Thyroid gland (tissue), 4 donors: ENCODE data around the gene PRKCE. TPM values are rescaled to one million over a fixed set of nuclear protein-coding genes. Genes with fewer than 3 reads are reported as not detected.

Source experiments
- DNase-seq, 2 donors: peaks; one replicate each; pipeline ENCODE4 v3.0.0-alpha.2; 2019
- H3K27ac ChIP-seq, 3 donors: fragments of 200-600 bp; sonication (generic); 1 replicate in 2 of 3; 2 replicates in 1 of 3; pipeline ENCODE4 v1.5.1; 2016 to 2019; ENCODE audit warnings: mild to moderate bottlenecking in 1 of 3, moderate library complexity in 1 of 3
- H3K27me3 ChIP-seq: fragments of 200-600 bp; sonication (generic); one replicate; pipeline ENCODE4 v1.5.1; 2019
- H3K36me3 ChIP-seq, 2 donors: fragments of 200-600 bp; sonication (generic); one replicate each; pipeline ENCODE4 v1.5.1; 2016 to 2019
- H3K4me1 ChIP-seq, 2 donors: fragments of 200-600 bp; sonication (generic); one replicate each; pipeline ENCODE4 v1.5.1; 2017 to 2019
- H3K4me3 ChIP-seq, 3 donors: fragments of 200-600 bp; sonication (generic); replicated peaks in 1 of 3; 1 replicate in 2 of 3; 2 replicates in 1 of 3; pipeline ENCODE4 v1.5.1; 2016; ENCODE audit warnings: mild to moderate bottlenecking in 1 of 3
- H3K9me3 ChIP-seq: fragments of 200-600 bp; sonication (generic); one replicate; pipeline ENCODE4 v1.5.1; 2017
- CTCF ChIP-seq, 6 experiments: fragments of 200-600 bp in 3 of 6; fragments of 450-650 bp in 3 of 6; sonication (generic) in 3 of 6; IDR thresholded peaks; one replicate each; pipeline ENCODE4 v1.5.1; 2016 to 2019; ENCODE audit warnings: antibody characterized with exemption in 6 of 6, mild to moderate bottlenecking in 2 of 6, inconsistent platforms in 1 of 6, moderate library complexity in 1 of 6
- POLR2A ChIP-seq, 2 donors: fragments of 450-650 bp; IDR thresholded peaks; one replicate each; pipeline ENCODE4 v1.6.1; 2017; ENCODE audit warnings: antibody characterized with exemption in 2 of 2, mild to moderate bottlenecking in 2 of 2, moderate library complexity in 1 of 2
- WGBS, 2 donors: methylation state at CpG; one replicate each; pipeline ENCODE4 v1.1.5; 2017; 5-methylcytosine and 5-hydroxymethylcytosine counted together
- intact Hi-C: fragments of 100-400 bp; cut with DNase I; formaldehyde crosslinking; loops from one replicate; pipeline ENCODE4 v1.15.1; 2023
- total RNA-seq, 4 donors: library from RNA; depleted of rRNA; stranded (reverse); fragments of >200 nt; gene quantifications; one replicate each; pipeline ENCODE4 v1.2.3, GENCODE V29; 2016

The PRKCE gene
- total RNA-seq, 4 donors from 2014 or later, result 8.4 to 35.3 (median 15.2) TPM

- no peaks in the 10 kb centered on the region for H3K36me3 ChIP-seq
- H3K27me3 ChIP-seq, result no peaks in the 10 kb centered on the region
- no peak for TF ChIP-seq CTCF (IDR thresholded peaks at IDR 0.05)
- H3K9me3 ChIP-seq, result no peaks in the 10 kb centered on the region
- intact Hi-C loops, result no loop called here
- WGBS, 2 donors, result 78 to 89% methylated on average over 3 of the region's 3 CpGs
- H3K27ac ChIP-seq, result no peak overlapping the region
- no peak for DNase-seq
- no peak overlapping the region for H3K4me3 ChIP-seq
- H3K4me1 ChIP-seq, result no peaks in the 10 kb centered on the region
Measured at GRCh38 chr2:45623098-45623497, 28.4 kb upstream of the PRKCE start.

GRCh38 chr2:45625824-45626223 is 25.7 kb upstream of the PRKCE start:
- intact Hi-C loops, result no loop called here
- TF ChIP-seq POLR2A (IDR thresholded peaks at IDR 0.05), result no peak
- no peak for TF ChIP-seq CTCF (IDR thresholded peaks at IDR 0.05)
- Histone ChIP-seq H3K27ac (no peak overlapping the region), H3K4me1 (no peaks in the 10 kb centered on the region), H3K36me3 (no peaks in the 10 kb centered on the region), H3K9me3 (no peaks in the 10 kb centered on the region), H3K27me3 (no peaks in the 10 kb centered on the region), H3K4me3 (no peak overlapping the region)
- no peak for DNase-seq

DNA sequence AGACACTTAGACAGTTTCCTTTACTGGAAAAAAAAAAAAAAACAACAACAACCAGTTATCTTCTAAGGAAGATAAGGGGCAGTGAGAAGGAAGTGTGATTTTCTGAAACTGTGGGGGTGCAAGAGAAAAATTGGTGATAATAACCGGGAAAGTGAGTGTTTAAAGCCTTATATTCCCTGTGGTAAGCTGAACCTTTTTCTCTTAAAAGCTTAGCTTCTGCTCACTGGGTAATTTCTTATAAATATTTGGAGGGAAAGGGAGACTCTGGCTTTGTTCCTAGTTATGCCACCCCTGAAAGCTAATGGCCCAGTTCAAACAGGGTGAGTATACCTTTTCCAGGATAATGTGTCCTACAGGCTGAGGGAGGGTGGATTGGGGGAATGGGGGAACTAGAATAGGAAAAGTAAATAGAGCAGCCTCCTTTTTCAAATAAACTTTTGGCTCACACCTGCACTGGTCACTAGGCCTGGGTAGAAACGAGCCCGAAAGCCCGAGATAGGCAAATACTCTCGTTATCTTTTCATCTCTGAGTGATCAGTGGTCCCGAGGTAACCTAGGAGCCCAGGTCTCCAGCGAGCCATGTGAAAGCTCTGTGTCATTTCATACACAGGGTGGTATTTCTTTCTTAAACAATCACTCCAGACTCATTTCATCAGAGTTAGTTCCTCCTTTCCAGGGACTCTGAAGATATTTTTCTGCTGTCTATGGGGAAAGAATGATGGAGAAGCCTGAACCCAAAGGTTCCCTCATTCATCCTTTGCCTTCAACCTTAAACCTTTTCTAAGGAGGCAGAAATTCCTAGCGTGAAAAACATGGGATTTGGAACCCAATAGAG is 24.9 kb upstream of the PRKCE start:
- no peak for TF ChIP-seq POLR2A (IDR thresholded peaks at IDR 0.05)
- no peak for TF ChIP-seq CTCF (IDR thresholded peaks at IDR 0.05)
- Histone ChIP-seq H3K36me3 (no peaks in the 10 kb centered on the region), H3K4me3 (no peak overlapping the region), H3K27me3 (no peaks in the 10 kb centered on the region), H3K4me1 (no peaks in the 10 kb centered on the region), H3K27ac (no peak overlapping the region), H3K9me3 (no peaks in the 10 kb centered on the region)
- intact Hi-C loops, result no loop called here
- DNase-seq, result no peak
- 73% methylated on average over 8 of the region's 8 CpGs for WGBS, 2 donors

- Histone ChIP-seq H3K36me3 (no peaks in the 10 kb centered on the region), H3K9me3 (no peaks in the 10 kb centered on the region), H3K4me3 (no peak overlapping the region), H3K4me1 (no peaks in the 10 kb centered on the region), H3K27me3 (no peaks in the 10 kb centered on the region), H3K27ac (no peak overlapping the region)
- TF ChIP-seq CTCF (IDR thresholded peaks at IDR 0.05) (no peak), POLR2A (IDR thresholded peaks at IDR 0.05) (no peak)
- no peak for DNase-seq
- 77 to 93% methylated on average over 1 of the region's 1 CpG for WGBS, 2 donors
- intact Hi-C loops, result no loop called here
Measured at GRCh38 chr2:45627911-45628310, 23.6 kb upstream of the PRKCE start.

GRCh38 chr2:45629971-45630370 is 21.5 kb upstream of the PRKCE start:
- 93 to 100% methylated on average over 1 of the region's 1 CpG for WGBS, 2 donors
- intact Hi-C loops, result no loop called here

More at GRCh38 chr2:45629971-45630370, 21.5 kb upstream of the PRKCE start:
- Histone ChIP-seq H3K36me3 (no peaks in the 10 kb centered on the region), H3K4me1 (no peaks in the 10 kb centered on the region), H3K27me3 (no peaks in the 10 kb centered on the region), H3K9me3 (no peaks in the 10 kb centered on the region), H3K4me3 (no peak overlapping the region), H3K27ac (no peak overlapping the region)
- no peak for TF ChIP-seq POLR2A (IDR thresholded peaks at IDR 0.05)
- TF ChIP-seq CTCF (IDR thresholded peaks at IDR 0.05), result no peak
- DNase-seq, result no peak
